ENCODE results near the gene AOC2.

- TF ChIP-seq ZBTB40 (IDR thresholded peaks at IDR 0.05; ENCODE audit: borderline replicate concordance) (no peak), CTCF (IDR thresholded peaks at IDR 0.05 in 2 of 3, conservative IDR thresholded peaks at IDR 0.05 in 1 of 3; ENCODE audit: control insufficient read depth in 2 of 3, extremely low read depth in 1 of 3, insufficient read depth in 1 of 3, low read depth in 3 of 3, low read length in 3 of 3) (no peak), RAD21 (IDR thresholded peaks at IDR 0.05; ENCODE audit: insufficient read depth, low read depth, low read length) (no peak), POLR2AphosphoS5 (IDR thresholded peaks at IDR 0.05; ENCODE audit: low read length) (no peak), ATF3 (IDR thresholded peaks at IDR 0.05; ENCODE audit: borderline replicate concordance, extremely low read depth, low read depth, low read length) (no peak), MAX (IDR thresholded peaks at IDR 0.05; ENCODE audit: low read depth, low read length) (no peak), SMAD1 (IDR thresholded peaks at IDR 0.05; ENCODE audit: low read depth, partially characterized antibody) (no peak), EZH2 (IDR thresholded peaks at IDR 0.05; ENCODE audit: borderline replicate concordance, control insufficient read depth, low read depth, low read length) (no peak)
Measured at GRCh38 chr17:42853597-42853967, 9.2 kb downstream of the AOC2 start.

Data from GM12878 (cell line).